ENCODE data around the gene KLK13.

DNA sequence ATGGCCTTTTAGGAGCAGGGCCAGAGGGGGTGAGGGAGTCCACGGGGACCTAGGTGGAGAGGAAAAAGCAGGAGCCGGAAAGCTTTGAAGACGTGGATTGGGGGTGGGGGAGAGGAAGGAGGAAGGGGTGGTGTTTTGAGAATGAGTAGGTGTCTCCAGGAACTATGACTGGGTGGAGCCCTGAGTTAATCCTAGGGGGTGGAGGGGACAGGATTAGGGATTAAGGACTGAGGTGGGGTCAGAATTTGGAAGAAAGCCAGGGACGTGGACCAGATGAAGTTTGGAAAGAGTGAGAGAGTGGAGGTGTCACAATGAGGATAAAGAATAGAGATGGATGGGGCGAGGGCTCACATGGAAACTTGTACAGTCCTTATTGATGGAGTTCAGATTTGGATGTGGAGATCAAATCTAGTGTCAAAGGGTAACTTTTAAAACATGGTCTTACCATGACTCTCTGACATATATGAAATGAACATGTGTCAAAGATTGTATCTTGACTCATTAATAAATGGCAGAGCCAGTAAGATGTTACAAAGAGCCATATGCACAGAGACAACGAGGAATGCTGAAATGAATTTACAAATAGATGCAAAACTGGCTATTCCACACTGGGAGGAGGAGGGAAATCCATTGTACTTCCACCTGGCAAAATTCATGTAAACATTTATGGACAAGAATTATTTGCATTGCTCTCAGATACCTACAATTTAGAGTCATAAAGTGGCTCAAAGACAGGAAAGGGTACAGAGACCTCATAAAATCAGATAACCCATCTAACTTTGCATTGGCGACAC lies 1.7 kb upstream of the KLK13 start:
- TF ChIP-seq POLR2A (IDR thresholded peaks at IDR 0.05; ENCODE audit: low read length) = no peak
- TF ChIP-seq, protein P1, sequence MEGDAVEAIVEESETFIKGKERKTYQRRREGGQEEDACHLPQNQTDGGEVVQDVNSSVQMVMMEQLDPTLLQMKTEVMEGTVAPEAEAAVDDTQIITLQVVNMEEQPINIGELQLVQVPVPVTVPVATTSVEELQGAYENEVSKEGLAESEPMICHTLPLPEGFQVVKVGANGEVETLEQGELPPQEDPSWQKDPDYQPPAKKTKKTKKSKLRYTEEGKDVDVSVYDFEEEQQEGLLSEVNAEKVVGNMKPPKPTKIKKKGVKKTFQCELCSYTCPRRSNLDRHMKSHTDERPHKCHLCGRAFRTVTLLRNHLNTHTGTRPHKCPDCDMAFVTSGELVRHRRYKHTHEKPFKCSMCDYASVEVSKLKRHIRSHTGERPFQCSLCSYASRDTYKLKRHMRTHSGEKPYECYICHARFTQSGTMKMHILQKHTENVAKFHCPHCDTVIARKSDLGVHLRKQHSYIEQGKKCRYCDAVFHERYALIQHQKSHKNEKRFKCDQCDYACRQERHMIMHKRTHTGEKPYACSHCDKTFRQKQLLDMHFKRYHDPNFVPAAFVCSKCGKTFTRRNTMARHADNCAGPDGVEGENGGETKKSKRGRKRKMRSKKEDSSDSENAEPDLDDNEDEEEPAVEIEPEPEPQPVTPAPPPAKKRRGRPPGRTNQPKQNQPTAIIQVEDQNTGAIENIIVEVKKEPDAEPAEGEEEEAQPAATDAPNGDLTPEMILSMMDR (IDR thresholded peaks at IDR 0.05) = no peak

All from A549 (cell line).